Epithelial cell of esophagus (primary cell): Measurements from ENCODE around the gene GSE1.
A peak's percentile ranks its signal among the peaks of the same experiment; 100 is the strongest.

ENCODE experiments used
- DNase-seq: peaks from one replicate; pipeline ENCODE4 v3.0.0; 2010; ENCODE audit warnings: low read depth
- H3K4me3 ChIP-seq: 2 replicates; pipeline ENCODE4 v1.5.1; 2011; ENCODE audit warnings: mild to moderate bottlenecking, low read length, control low read depth
- TF ChIP-seq, protein P1 (sequence below): IDR thresholded peaks from 2 replicates; pipeline ENCODE4 v1.5.1; 2011; ENCODE audit warnings: low read depth, mild to moderate bottlenecking, low read length, control low read depth, inconsistent platforms; ENCODE audit not compliant: insufficient read depth; ENCODE audit errors: missing control alignments

Gene GSE1

DNA sequence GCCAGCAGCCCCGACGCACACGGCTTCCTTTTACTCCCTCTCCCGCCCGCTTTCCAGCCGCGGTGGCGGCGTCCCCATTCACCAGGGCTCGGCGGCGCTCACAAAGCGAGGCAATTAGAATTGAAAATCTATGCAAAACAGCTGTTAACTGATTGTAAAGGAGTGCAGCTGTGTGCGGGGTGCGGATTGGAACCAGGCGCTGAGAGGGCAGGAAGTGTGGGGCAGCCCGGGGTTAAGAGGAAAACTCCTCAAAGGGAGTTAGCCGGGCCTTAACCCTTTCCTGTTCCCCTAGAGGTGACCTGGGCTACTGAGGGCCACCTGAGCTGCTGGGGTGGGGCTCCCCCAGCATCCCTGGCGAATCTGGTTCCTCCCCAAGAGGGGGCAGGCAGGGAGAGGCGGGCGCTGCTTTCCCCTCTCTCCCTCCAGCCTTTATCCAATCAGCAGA lies 5.8 kb upstream of the GSE1 start:
- TF ChIP-seq, protein P1, sequence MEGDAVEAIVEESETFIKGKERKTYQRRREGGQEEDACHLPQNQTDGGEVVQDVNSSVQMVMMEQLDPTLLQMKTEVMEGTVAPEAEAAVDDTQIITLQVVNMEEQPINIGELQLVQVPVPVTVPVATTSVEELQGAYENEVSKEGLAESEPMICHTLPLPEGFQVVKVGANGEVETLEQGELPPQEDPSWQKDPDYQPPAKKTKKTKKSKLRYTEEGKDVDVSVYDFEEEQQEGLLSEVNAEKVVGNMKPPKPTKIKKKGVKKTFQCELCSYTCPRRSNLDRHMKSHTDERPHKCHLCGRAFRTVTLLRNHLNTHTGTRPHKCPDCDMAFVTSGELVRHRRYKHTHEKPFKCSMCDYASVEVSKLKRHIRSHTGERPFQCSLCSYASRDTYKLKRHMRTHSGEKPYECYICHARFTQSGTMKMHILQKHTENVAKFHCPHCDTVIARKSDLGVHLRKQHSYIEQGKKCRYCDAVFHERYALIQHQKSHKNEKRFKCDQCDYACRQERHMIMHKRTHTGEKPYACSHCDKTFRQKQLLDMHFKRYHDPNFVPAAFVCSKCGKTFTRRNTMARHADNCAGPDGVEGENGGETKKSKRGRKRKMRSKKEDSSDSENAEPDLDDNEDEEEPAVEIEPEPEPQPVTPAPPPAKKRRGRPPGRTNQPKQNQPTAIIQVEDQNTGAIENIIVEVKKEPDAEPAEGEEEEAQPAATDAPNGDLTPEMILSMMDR = no peak
- H3K4me3 ChIP-seq = no peak overlapping the region
- no peak for DNase-seq

DNA sequence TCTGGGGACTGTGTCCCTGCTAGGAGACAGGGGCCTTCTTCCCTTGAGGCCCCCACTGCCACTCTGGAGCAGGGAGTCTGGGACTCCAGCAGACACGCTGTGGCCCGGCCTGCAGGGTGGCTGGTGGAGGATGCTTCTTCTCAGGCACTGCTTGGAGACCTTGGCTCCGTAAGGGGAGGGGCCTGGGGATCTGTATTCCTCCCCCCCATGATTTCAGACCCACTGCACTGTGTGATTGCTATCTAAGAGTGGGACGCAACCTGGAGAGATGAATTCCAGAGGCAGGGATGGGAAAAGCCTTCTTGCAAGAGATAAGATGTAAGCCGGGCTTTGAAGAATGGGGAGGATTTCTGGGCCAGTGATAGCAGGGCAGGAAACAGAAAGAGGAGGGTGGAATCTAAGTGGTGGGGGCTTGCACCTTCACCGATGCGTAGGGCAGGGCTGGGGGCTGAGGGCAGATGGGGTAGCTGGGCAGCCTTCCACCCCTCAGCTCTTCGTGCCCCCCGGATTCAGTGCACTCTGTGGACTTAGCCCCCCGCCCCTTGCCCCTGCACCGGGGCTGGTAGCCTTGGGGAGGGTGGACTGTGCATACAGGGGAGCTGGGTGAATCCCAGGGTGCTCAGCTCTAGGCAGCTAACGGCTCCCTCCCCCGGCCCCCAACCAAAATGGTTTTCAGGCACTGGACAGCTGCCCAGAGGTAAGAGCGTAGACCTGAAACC lies 5.2 kb upstream of the GSE1 start:
- TF ChIP-seq, protein P1 = no peak
- DNase-seq = no peak
- H3K4me3 ChIP-seq = no peak overlapping the region

DNA sequence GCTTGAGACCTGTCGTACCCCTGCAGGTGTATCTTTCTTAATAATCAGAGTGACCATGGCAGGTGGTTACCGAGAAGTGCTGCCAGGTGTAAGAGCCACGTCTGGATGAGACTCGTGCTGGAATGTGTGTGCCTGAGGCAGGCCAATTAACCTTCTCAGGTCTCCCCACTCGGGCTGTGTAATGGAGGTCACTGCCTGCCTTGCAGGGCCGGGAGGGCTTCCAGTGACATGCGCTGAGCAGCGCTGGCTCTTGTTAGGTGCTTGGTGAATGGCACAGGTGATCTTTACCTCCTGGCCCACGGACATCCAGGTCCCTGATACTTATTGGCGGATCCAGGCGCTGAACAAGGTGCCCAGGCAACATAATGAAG lies 4.6 kb upstream of the GSE1 start:
- no peak for DNase-seq
- TF ChIP-seq, protein P1 = no peak
- no peak overlapping the region for H3K4me3 ChIP-seq

DNA sequence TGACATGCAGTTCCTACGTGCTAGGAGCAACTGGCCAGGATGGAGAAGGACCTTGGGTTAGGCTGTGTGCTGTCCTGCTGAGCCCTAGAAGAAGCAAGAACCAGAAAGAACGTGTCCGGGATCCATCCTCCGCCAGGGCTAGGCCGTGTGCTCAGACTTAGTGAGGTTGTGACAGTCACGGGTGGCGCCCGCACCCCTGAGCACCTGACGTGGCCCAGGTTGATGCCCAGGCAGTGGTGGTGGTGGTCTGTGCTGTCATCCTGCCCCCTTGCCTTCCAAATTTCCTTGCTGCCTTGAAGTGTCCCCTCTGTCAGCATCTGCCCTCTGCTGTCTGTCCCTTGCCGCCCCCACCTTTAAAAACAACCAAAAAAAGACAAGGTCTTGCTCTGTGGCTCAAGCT lies 4.2 kb upstream of the GSE1 start:
- no peak overlapping the region for H3K4me3 ChIP-seq
- DNase-seq = no peak
- TF ChIP-seq, protein P1 = no peak

DNA sequence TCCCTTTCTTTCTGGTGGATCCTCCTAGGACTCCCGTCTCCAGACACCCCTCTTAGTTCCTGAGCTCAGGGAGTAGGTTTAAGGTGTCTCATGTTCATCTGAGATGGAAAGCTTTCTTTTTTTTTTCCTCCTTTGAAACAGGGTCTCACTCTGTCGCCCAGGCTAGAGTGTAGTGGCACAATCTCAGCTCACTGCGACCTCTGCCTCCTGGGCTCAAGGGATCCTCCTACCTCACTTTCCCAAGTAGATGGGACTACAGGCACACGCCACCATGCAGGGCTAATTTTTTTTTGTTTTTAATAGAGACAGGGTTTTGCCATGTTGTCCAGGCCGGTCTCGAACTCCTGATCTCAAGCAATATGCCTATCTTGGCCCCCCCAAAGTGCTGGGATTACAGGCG lies 3.6 kb upstream of the GSE1 start:
- DNase-seq = no peak
- TF ChIP-seq, protein P1 = no peak
- no peak overlapping the region for H3K4me3 ChIP-seq

DNA sequence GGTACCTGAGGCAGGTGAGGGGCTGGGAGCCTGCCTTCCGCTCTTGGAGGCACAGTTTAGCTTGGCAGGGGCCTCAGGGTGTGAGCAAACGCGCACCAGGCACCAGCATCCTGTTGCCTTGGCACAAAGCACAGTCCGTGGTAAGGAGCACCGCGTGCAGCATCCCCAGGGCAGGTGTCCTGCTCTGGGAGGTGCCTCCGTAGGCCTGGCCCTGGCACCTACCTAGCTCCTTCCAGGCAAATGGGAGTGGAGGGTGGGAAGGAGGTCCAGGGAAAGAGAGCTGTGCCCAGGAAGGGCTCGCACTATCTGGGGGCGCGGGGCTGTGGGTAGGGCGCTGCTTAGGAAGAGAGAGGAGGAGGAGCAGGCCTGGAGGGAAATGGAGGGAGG lies 3.1 kb upstream of the GSE1 start:
- peak; percentile 5 for DNase-seq
- no peak overlapping the region for H3K4me3 ChIP-seq
- TF ChIP-seq, protein P1 = no peak

DNA sequence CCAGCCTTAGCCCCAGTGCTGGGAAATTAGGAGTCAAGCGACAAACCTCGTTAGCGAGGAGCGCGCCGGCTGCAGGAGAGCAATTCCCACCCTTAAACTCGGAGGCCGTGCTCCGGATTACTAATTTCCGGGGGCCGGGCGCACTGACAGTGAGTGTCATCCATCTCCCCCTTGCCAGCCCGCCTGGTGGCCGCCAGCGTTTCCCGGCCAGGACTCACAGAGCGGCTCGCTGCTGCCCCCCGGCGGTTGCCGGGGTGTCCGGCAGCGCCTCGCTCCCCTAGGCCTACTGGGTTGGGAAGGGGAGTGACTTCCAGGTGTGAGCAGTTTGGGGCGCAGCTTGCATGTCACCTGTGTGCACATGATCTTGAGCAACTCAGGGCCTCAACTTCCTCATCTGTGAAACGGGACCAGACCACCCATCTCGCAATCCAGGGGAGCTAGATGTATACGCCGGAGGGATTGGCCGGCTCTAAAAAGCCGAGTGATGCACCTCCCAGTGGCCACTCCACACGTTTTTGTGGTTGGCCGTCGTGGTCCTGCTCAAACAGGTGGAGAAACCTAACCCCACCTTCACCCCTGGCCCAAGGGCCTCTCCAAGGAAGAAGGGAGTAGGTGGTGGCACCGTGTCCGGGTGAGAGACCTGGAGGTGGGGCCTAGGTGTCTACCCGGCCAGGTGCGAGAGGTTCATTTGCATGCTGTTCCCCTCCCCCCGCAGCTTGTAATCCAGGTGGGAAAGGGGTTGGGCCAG lies 2.5 kb upstream of the GSE1 start:
- TF ChIP-seq, protein P1 = peak; percentile 75
- peak overlapping the region; percentile 18 for H3K4me3 ChIP-seq
- DNase-seq = peak; percentile 84
